Eye (tissue), 1 donor: ENCODE data around the gene SNED1.

ENCODE experiments used
- DNase-seq: peaks from one replicate; pipeline ENCODE4 v3.0.0-alpha.2; 2015

SNED1 gene

GRCh38 chr2:241030883-241031282 is 32.5 kb downstream of the SNED1 start:
- no peak for DNase-seq

DNA sequence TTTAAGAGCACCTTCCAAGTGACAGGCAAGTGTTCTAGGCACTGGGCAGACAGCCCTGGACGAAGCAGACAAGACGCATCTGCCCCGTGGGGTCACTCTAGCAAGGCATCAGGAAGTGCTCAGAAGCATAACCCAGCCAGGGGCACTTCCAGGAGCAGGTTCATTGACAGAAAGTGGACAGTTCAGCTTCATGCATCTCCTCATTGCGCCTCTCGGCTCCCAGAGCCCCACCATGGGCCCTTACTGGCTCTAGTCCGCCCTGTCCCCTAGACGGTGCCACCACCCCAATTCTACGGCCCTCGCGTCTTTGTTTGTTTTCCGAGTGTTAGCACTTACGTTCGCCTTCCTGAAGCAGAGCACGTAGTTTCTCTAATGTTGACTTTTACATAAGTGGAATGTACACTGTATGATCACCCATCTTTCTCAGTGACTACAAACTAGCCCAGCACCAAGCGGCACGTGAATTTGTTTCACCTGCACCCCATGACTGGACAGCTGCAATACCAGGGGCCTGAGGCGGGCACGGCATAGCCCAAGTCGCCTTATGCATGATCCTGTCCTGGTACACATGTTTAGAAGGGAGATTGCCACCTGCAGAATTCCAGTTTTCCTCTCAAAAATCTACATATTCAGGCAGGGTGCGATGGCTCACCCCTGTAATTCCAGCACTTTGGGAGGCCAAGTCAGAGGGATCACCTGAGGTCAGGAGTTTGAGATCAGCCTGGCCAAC is 33.2 kb downstream of the SNED1 start:
- DNase-seq, result no peak

DNA sequence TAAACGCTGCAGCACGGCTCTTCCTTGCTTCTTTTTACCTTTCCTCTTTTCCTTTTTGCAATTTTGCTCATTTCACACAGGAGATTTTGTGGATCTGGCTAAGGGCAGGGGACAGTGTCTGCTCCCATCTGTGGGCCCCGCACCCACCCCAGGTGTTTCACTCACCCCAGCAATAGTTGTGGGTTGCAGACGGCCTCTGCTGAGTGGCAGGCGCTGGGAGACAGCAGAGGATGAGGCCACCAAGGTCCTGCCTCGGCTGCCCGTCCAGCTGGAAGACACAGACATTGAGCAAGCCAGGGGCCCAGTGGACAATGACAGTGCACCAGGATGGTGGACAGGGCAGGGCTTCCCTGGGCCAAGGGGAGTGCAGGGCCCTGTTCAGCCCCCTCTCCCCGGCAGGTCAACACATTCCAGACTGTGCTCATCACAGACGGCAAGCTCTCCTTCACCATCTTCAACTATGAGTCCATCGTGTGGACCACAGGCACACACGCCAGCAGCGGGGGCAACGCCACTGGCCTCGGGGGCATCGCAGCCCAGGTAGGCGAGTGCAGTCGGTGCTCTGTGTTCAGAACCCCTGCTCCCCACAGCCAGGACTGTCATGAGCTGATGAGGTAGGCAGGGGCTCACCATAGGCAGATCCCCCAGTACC is 35.0 kb downstream of the SNED1 start:
- no peak for DNase-seq

GRCh38 chr2:241033994-241034393 is 35.6 kb downstream of the SNED1 start:
- DNase-seq, result no peak

GRCh38 chr2:241034490-241035141 is 36.2 kb downstream of the SNED1 start:
- DNase-seq, result no peak

GRCh38 chr2:241035142-241035817 is 36.9 kb downstream of the SNED1 start:
- DNase-seq, result peak; percentile 59

- DNase-seq, result no peak
These were observed 37.5 kb downstream of the SNED1 start for GRCh38 chr2:241035818-241036396.

- peak; percentile 58 for DNase-seq
These were observed 38.1 kb downstream of the SNED1 start for GRCh38 chr2:241036397-241036963.

DNA sequence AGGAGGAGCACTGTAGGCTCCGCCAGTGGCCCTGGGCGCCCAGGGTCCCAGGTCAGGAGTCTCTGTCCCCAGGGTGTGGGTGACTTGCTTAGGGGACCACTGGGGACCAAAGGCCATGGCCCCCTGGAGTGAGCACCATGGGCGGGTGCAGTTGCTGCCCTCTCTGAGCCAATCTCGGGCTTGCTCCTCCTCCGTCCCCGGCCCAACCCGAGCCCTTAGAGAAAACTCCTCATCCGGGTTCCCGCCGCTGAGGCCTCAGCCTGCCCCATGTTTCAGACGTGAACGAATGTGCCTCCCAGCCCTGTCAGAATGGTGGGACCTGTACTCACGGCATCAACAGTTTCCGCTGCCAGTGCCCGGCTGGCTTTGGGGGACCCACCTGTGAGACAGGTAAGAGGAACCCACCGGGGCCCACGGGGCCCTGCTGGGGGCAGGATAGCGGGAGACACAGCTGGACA is 38.6 kb downstream of the SNED1 start:
- no peak for DNase-seq

DNA sequence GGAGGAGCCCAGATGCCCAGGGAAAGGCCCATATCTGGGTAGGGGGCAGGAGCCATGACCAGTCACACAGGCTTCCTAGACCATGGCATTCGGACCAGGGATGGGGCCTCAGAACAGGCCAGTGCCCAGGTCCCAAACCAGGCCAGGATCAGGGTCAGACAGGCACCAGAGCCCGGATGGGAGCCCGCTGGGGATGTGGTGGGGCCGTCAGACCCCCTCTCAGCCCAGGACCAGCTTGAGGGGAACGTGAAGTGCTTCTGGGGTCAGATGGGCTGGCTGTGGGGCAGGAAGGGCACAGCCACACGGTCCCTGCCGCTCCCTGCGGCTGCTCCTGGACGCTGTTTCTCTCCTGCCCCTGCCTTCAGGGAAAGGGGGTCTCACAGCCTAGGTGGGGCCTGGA is 39.1 kb downstream of the SNED1 start:
- no peak for DNase-seq

- DNase-seq, result no peak
These were observed 40.2 kb downstream of the SNED1 start for GRCh38 chr2:241038374-241039180.

DNA sequence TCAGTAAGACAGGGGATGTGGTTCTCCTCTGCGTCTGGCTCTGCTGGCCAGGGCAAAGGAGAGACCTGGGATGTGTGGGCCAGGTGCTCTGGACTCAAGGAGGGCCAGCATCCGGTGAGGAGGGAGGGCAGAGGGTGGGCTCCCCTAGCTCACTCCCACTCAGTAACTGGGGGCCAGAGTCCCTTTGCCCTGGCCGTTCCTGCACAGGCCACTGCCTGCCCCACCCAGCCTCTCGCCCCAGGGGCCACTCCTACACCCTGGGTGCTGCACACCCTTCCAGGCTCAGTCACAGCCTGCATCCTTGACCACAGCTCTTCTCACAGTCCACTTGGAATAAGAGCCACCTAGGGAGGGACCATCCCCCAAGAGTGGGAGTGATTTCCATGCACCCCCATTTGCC is 41.0 kb downstream of the SNED1 start:
- no peak for DNase-seq

DNA sequence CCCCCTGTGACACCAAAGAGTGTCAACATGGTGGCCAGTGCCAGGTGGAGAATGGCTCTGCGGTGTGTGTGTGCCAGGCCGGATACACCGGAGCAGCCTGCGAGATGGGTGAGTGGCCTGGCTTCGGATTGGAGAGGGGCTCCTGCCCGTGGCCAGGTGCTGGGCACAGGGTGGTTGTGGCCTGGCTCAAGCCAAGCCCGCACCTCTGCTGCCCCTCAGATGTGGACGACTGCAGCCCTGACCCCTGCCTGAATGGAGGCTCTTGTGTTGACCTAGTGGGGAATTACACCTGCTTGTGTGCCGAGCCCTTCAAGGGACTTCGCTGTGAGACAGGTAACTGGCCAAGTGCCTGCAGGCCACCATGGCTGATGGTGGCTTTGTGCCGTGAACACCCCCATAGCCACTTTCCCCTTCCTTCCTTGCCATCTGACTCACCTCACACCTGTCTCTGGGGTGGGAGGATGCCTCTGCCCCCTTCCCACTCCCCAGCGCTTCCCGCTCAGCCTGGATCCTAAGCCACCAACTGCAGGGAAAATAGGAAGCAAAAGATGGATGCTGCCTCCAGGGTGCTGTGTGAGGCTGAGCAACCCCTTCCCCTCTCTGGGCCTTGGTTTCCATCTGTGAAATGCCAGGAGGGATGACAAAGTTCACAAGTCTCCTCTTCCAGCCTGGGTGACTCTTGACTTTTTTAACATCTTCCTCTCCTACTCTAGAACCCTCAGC is 41.8 kb downstream of the SNED1 start:
- no peak for DNase-seq

DNA sequence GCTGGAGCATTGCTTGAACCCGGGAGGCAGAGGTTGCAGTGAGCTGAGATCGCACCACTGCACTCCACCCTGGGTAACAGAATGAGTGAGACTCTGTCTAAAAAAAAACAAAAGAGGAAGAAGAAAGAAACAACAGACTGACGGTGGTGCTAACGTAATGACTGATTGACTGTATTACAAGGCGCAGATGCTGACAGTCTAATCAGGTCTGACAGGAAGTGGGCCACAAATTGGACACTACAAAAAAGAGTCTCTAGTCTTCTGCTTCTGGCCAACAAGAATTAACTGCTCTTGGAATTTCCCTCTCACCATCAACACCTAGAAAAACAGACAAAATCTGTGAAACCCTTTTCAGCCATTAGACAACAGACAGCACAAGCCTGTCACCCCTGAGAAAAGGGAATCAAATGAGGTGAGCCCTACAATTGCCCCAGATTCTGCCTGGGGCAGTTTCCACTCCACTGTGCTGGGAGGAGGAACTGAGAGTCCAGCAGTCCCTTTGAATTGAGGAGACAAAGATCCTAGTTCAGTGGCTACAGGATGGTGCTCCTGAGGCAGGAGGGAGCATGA is 43.3 kb downstream of the SNED1 start:
- DNase-seq, result no peak

DNA sequence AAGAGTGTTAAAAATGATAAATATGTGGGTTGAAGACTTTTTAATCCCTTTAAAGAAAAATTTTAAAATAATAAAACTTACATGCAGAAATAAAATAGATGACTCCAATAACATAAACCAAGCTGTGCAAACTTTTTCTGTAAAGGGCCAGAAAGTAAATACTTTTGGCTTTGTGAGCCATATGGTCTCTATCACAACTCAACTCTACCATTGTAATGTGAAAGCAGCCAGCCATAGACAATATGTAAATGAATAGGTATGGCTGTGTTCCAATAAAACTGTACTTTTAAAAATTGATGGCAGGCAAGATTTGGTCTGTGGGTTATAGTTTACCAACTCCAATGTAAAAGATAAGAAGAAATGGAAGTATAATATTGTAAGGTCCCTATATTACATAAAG is 45.2 kb downstream of the SNED1 start:
- DNase-seq, result no peak

DNA sequence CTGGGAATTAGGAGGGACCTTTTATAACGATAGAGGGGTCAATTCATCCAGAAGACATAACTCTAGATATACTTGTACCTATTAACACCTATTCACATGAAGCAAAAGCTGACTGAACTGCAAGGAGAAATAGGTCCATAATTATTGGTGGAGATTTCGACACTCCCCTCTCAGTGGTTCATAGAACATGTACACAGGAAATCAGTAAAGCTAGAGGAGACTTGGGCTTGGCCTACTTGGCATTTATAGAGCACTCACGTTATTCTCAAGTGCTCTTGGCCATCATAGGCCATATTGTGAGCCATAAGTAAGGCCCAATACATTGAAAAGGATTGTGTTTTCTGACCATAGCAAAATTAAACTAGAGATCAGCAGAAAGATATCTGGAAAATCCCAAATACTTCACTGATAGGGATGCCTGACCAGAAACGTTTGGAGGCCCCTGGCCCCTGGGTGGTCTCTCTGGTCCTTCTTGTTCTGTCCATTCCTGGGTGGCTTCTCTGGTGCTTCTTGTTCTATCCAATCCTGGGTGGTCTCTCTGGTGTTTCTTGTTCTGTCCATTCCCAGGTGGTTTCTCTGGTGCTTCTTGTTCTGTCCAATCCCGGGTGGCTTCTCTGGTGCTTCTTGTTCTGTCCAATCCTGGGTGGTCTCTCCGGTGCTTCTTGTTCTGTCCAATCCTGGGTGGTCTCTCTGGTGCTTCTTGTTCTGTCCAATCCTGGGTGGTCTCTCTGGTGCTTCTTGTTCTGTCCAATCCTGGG is 49.0 kb downstream of the SNED1 start:
- no peak for DNase-seq

DNA sequence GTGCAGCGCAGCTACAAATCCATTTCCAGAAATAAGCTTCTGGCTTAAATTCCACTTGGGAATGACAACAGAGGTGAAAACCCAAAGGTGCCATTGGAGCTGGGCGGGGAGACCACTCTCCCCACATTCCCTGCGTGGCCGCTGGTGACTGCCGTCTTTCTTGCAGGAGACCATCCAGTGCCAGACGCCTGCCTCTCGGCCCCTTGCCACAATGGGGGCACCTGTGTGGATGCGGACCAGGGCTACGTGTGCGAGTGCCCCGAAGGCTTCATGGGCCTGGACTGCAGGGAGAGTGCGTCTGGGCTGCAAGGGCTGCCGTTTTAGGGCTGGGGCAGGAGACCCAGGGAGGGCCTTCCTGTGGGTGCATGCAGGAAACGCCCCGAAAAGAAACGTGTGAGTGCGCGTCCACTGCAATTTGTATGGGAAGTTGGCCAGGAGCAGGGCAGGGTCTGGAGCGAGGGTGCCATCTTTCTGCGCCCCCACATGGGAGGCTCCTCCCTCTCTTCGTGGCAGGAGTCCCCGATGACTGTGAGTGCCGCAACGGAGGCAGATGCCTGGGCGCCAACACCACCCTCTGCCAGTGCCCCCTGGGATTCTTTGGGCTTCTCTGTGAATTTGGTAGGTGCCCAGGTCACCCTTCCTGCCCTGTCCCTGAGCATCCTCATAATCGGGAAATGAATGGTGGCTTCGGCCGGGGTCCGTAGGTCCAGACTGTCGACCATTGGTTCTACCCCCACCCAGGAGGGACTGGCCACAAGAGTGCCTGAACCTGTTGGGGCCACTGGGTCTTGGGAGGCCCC is 49.9 kb downstream of the SNED1 start:
- DNase-seq, result no peak

DNA sequence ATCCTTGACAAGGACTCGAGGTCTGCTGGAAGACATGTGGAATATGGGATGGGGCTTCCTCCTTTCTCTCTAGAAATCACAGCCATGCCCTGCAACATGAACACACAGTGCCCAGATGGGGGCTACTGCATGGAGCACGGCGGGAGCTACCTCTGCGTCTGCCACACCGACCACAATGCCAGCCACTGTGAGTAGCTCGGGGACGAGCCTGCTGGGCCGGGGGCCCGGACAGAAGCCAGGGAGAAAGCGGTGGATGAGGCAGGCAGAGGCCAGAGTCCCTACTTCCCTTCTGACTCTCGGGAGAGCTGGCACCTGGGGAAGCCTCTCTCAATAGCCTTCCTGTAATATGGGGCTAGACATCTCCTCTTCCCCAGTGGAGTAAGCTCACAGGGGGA is 50.5 kb downstream of the SNED1 start:
- no peak for DNase-seq
